ENCODE results near the gene RAB24.
"Not testable (repeated sequence)": the region's sequence is repeated elsewhere in the genome, so short reads cannot be mapped to it uniquely, and the experiment has no call there.

Gene RAB24

DNA sequence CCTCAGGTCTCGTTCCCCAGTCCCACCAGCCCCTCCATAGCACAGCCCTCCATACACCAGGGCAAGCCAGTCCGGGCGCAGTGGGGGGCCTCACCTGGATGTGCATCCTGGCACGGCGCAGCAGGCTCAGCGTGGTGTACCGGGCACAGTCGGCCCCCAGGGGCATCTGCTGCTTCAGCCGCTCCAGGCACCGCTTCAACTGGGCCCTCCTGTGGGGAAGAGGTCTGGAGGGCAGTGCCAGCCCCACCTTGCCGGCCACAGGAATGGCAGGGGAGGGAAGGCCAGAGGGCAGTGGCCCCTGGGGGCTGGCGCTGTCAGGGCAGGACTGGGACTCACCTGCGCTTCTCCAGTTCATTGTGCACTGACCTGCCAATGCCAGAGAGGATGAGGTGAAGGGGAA lies 6.8 kb upstream of the RAB24 start:
- DNase-seq, result no peak

DNA sequence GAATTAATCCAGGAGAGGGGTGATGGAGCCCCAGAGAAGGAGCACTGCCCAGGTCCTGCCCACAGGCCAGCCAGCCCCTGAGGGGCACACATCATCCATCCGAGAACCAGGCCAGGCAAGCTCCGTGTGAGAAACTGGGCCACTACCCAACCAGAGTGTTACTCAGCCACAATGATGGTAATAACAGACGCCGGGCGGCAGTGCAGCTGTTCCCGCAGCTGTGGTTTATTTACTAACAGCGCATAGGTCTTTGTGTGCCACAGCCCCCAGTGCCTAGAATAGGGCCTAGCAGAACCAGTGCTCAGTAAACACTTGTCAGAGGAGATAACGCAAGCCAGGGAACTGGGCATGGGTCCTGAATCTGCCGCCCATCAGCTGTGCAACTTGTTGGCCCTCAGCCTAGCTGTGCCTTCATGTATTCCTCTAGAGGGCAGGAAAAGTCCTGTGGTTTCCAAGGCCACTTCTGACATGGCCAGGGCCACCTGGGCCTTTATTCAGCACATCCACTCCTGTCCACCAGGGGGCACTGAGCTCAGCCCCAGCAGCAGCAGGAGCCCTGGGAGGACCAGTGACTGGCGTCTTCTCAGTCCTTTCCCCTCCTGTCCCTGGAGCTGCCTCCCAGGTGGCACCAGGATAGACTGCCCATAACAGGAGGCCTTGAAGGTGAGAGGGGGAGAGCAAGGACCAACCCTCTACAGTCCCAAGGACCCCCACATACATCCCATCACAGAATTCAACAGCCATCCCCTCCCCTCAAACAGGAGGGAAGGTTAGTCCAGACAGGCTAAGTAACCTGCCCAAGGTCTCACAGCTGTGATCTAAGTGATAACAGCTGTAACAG lies 6.1 kb upstream of the RAB24 start:
- DNase-seq, result no peak

DNA sequence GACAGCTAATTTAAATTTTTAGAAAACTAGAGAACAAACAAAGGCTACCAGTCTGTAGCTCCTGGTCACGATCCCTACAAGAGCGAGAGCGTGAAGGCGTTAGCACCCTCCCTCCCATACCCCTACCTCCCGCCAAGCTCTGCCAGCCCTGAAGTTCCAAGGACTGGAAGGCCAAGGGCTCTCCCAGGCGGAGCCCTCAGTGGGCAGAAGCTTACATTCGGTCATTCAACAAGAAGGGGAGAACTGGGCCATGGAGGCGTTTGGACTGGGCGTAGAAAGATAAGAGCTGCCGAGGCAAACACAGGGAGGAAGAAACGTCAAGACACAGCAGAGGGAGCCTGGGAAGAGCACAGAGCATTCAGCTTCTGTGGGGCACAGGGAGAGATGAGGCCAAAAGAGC lies 5.2 kb upstream of the RAB24 start:
- DNase-seq, result no peak

DNA sequence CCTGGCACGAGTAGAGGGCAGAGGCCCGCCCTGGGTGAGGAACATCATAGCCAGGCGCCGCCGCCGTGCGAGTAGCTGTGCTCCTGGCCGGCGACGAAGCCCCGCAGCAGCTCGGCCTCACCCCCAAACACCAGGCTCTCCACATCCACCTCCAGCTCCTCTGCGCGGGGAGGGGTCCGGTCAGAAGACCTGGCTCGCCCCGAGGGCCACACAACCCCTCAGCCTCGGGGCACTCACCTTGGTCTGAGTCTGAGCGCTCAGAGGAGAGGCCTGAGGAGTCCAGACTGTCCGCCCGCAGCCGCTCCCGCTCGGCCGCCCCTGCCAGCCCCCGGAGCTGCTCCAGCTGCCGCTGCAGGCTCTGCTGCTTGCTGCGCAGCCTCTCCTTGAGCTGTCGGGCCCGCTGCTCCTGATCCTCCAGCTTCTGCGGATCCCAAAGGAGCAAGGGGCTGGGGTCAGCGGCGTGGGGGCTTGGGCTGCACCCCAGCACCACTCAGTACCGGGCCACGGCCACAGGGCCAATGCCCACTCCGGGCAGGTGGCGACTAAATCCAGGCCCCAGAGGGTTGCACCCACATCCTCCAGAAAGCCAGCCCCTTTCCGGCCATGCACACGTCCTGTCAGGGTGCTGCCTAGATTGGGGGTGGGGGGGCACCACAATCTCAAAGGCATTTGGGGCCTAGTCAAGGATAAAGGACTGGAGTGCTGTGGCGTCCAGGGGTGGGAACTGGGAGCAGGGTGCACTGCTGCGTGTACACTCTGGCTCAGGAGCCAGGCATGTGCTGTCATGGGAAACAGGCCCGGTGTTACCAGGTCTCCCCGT lies 4.2 kb upstream of the RAB24 start:
- no peak for DNase-seq

DNA sequence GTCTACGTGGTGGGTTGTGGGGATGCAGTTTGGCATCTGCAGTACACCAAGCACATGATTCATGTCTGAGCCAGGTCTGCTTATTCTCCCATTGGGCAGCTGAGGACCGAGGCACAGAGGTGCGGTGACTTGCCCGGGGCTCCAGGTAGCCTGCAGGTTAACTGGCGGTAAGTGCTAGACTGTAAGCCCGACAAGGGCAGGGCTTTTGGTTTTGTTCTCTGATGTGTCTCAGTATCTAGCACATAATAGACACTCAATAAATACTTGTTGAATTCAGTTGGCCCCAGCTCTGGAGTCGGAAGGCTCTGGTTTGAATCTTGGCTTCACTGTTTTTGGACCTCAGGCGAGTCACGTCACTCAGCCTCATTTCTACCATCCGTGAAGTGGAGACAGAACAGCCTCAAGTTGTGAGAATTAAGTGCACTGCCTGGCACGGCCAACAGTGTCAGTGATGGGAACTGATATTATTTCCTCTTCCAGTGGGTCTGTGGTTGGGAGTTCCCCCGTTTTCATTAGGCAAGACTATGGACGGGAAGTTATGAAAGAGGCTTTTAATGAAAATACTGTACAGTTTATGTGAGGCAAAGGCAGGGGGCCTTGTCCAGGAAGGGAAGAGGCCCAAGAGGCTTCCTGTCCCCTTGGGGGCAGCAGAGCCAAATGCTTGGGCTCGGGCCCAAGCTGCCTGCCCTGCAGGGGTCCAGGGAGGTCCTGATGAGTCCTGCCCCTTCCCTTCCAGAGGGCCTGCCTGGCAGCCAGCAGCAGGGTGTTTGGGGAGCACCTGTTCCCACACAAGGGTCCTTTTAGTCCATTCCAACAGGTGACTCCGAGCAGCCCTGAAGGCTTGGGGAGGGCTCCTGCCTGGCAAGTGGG lies 3.4 kb upstream of the RAB24 start:
- DNase-seq, result no peak

DNA sequence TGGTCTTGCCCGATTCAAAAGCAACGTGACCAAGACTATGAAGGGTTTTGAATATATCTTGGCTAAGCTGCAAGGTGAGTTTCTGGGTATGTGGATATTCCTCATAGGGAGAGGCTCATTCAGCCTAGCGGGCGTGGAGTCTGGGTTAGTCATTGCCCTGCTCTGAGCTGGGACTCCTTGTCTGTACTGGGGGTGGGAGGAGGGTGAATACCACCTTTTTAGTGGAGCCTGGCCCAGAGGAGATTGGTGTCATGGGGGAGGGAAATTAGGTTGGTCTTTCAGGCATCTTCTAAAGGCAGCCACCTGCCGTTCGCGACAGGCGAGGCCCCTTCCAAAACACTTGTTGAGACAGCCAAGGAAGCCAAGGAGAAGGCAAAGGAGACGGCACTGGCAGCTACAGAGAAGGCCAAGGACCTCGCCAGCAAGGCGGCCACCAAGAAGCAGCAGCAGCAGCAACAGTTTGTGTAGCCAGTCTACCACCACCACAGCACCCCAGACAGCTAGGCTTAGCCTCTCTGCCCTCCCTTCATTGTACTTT lies 2.7 kb upstream of the RAB24 start:
- DNase-seq, result not testable (repeated sequence)

DNA sequence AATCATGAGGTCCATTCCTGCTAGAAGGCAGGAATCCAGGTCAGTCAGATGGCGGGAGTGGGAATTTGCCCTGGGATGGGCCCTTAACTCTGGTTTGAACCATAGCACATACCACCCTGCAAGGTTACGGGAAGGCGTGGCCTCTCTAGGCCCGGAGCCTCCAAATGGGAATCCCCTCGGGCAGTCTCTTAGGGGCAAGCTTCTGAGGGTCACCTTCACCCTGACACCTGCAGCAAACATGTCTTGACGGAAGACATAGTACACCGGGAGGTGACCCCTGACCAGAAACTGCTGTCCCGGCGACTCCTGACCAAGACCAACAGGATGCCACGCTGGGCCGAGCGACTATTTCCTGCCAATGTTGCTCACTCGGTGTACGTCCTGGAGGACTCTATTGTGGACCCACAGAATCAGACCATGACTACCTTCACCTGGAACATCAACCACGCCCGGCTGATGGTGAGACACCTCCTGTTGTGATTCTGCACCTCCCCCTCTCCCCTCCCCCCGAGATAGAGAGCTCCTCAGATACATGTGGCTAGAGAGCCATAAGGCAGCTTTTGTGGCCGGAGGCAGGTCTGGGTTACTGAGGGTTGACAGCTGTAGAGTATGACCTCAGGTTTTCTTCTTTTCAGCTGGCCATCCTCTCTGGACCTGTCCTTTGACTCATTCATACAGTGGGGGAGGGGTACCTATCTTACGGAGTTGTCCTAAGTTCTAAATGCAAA lies 1.0 kb upstream of the RAB24 start:
- no peak for DNase-seq

DNA sequence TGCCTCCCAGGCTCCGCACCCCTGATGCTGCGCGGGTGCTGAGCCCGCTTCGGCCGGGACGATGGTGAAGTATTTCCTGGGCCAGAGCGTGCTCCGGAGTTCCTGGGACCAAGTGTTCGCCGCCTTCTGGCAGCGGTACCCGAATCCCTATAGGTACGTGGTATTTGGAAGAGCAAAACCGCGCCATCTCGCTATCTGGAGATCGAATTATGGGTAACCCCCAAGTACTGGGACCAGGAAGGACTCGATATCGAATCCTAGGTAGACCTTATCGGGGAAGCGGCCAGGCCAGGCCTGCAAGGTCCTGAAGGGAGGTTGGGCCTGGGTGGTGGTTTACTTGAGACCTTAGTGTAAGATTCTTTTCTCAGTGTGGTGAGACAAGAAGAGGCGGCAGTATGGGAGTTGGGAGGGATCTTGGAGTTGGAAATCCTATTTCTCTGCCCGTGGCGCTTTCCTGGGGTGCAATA lies 439 bp upstream of the RAB24 start:
- no peak for DNase-seq

DNA sequence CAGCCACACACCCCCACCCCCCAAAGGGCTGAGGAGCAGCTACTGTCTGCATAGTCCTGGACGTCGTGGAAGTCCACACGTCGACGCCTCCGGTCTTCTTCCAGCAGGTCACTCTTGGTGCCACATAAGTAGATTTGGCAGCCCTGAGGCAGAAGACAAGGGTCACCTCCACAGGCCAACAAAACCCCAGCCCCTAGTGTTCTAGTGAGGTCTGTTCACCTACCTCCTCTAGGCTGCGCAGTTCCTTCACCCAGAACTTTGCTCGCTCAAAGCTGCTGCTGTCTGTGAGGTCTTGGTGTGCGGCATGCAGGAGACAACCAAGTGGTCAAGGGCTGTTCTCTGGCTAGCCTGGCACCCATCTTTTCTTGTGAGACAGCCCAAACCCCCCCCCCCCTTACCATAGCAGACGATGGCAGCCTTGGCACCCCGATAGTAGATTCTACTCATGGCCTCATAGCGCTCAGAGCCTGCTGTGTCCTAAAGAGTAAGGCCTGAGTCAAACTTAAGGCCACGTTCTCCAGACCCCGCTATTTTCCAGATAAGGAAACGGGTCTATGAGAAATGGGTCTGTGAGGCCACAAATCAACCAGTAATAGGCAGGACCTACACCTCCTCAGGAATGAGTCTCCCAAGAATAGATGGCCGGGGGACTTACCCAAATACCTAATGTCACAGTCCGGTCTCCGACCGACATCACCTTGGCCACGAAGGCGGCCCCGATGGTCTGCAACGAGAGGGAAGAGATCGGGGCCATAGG lies 987 bp downstream of the RAB24 start:
- DNase-seq, result no peak

DNA sequence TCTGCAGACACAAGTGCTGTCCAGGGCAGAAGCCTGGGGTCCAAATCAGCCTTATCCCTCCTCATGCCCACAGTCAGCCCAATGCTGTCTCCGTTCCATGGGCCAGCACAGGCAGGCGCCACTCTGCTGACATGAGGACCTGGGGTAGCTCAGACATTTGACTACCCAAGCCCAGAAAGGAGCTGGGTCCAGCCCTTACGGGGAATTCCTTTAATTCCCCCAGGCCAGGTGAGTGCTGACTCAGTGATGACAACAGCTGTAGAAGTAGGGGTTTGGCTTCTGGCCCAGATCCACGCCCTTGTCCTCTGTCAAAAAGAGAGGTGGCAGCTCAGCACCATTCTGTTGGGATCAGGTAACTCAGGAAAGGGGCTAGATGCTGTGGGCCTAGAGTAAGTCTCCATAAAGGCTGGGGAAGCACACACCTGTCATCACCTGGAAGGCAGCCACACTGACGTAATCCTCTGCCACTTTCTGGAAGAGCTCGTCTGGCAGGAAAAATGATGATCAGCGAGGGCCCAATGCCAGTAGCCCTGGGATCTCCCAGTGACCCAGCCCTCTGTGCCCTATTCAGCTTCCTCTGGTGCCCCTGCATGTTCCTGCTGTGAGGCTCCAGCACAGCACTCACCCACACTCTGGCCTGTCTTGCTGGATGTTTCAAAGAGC lies 1.9 kb downstream of the RAB24 start:
- peak; percentile 87 for DNase-seq

DNA sequence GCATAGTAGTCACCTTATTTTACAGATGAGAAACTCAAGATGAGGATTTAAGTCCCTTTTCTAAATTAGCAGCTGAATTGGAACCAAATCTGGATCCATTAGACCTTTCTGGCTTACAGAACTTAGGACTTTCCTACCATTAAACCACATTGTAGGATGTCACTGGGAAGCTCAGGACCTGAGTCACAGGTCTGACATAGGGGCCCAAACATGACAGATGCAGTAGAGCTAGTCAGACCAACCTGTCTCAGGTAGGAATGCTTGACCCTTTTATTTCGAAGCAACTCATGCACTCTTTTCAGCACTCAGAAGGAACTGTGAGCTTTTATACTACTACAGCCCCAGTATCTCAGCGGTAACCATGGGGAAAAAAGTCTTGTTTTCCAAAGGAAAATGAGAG lies 2.6 kb downstream of the RAB24 start:
- no peak for DNase-seq

DNA sequence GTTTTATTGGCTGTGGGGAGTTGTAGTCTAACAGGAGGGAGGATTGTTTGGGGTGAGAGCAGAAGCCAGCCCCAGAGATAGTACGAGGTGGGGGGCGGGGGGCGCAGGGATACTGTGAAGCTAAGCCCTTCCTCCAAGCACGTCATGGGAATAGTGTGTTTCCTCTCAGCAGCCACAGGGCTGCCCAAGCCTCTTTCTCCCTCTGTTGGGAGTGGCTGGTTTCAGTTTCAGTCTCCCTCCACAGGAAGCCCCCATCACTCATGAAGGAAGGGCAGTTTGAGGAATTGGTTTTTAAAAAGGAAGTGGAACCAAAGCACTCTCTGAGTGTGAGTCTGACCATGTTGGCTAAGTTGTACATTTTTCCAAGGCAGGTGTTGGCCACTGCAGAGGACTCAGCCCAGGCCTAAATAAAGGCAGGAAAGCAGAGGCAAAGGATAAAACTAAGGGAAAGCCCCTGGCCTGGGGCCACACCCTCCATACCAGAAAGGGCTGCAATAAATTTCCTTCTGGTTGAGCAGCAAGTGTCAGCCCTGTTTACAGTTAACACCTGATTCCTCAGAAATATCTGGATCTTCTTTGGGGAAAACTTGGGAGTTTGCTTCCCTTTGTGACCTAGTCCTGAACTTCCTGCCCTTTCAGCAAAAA lies 3.2 kb downstream of the RAB24 start:
- no peak for DNase-seq

DNA sequence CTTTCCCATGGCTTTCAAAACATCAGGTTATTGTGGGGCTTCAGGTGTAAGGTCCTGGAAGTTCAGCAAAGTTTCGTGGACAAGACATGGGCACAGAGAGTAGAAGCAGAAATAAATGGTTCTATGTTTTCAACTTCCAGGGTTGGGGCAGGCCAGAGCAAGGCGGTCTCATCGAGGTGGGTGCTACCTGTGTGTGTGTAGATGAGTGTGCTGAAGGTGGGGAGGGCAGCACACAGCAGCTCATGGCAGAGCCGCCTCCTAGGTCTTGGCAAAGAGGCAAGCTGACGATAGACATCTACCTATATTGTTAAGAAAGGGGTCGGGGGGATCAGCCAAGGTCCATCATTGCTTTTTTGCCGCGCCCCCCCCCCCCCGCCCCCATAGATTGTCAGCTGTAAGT lies 3.8 kb downstream of the RAB24 start:
- no peak for DNase-seq

DNA sequence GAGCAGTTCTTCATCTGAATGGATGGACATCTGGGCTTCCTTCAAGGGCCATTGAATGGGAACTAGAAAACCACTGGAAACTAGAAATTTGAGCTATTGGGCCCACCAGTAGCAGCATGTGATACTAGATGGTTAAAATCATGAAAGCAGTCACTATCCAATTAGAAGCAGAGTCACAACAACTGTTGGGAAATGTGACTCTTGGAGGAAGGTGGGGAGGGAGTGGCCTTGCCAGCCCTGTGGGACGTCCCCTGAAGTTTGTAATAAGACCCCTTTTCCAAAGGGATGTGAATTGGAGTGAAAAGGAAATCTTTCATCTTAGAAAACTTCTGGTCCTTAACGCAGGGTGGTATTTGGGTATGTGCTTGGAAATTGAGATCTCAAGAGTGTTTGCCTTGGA lies 5.6 kb downstream of the RAB24 start:
- DNase-seq, result no peak

DNA sequence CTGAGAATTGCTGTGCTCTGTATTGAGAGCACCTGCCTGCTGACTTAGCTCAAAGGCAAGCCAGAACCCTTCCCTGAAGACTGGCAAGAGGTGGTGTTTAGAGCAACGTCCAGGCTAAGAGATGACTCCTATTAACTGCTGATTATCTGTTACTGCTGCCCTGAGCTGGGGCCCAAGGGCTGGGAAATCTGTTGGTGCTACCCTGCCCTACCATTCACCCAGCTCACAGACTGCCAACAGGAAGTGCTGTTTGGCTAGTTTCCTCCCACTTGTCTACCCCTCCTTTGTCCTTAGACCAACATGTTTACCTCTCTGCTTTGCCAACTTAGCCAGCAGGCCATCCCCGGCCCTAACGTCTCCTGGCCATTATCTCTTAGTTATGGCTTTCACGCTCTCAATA lies 6.9 kb downstream of the RAB24 start:
- DNase-seq, result no peak

DNA sequence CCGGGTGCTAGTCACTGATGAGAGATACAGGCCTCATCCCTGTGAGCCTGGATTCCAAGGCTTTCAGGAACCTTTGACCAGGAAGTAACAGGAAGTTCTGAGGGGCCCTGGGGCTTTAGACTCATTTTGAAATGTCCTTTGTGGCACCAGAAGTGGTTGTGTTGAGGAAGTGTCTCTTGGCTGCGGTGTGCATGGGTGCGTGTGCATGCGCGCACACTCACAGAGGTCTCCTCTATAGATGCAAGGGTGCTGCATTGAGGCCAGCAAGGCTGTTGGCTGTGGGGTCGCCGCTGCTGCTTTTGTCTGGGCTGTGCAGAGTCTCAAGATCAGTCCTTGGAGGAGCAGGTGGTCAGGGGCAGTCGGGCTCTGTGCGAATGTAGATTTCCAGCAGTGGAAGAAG lies 7.6 kb downstream of the RAB24 start:
- DNase-seq, result no peak

DNA sequence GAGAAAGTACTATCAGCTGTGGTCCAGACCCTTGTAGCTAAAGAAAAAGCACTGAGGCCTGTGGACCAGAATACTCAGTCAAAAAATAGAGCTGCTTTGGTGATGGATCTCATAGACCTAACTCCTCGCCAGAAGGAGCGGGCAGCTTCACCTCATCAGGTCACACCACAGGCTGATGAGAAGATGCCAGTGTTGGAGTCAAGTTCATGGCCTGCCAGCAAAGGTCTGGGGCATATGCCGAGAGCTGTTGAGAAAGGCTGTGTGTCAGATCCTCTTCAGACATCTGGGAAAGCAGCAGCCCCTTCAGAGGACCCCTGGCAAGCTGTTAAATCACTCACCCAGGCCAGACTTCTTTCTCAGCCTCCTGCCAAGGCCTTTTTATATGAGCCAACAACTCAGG lies 8.9 kb downstream of the RAB24 start:
- no peak for DNase-seq

DNA sequence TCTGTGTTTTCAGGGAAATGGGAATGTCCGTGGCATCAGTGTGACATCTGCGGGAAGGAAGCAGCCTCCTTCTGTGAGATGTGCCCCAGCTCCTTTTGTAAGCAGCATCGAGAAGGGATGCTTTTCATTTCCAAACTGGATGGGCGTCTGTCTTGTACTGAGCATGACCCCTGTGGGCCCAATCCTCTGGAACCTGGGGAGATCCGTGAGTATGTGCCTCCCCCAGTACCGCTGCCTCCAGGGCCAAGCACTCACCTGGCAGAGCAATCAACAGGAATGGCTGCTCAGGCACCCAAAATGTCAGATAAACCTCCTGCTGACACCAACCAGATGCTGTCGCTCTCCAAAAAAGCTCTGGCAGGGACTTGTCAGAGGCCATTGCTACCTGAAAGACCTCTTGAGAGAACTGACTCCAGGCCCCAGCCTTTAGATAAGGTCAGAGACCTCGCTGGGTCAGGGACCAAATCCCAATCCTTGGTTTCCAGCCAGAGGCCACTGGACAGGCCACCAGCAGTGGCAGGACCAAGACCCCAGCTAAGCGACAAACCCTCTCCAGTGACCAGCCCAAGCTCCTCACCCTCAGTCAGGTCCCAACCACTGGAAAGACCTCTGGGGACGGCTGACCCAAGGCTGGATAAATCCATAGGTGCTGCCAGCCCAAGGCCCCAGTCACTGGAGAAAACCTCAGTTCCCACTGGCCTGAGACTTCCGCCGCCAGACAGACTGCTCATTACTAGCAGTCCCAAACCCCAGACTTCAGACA lies 9.5 kb downstream of the RAB24 start:
- no peak for DNase-seq

DNA sequence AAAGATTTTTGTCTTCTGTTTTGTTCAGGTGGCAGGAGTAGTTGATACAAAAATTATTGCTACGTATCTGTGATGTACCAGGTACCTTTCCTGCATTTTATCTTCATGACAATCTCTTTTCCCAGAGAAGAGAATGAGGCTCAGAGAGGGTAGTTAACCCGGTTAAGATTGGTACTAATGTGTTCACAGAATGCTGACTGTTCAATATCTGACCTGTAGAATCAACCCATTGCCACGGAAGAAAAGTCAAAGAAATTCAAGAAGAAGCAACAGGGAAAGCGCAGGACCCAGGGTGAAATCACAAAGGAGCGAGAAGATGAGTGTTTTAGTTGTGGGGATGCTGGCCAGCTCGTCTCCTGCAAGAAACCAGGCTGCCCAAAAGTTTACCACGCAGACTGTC lies 11.8 kb downstream of the RAB24 start:
- DNase-seq, result no peak
